IMR-90 (cell line): ENCODE measurements around the gene RNU5D-1. TPM values are rescaled to one million over a fixed set of nuclear protein-coding genes. Genes with fewer than 3 reads are reported as not detected.

Experiments used
- ATAC-seq: fragments of 200-7000 bp; cut with Tn5 transposase; 2 replicates; pipeline ENCODE4 v1.9.1; 2020; ENCODE audit warnings: low read depth, mild to moderate bottlenecking, moderate library complexity
- BruUV-seq: library from RNA; stranded (reverse); fragments of 400-500 nt; replicated peaks from 2 replicates; lab custom pipeline; 2021; lab: Mats Ljungman, UMichigan
- CTCF ChIA-PET: fragments of 300-600 bp; formaldehyde crosslinking; extraction: SDS; loops from one replicate; lab custom pipeline; 2021; ENCODE audit warnings: antibody characterized with exemption; lab: Yijun Ruan, JAX
- POLR2A ChIA-PET: fragments of 300-600 bp; sonication (Branson Sonifier 250); formaldehyde crosslinking; loops from one replicate; lab custom pipeline; 2022; ENCODE audit warnings: antibody characterized with exemption; ENCODE audit not compliant: unreplicated experiment; lab: Charles Lee
- DNase-seq: peaks from one replicate; pipeline ENCODE4 v3.0.0; 2013
- H2AFZ ChIP-seq: replicated peaks from 2 replicates; pipeline ENCODE3; 2013; ENCODE audit warnings: low read length, mild to moderate bottlenecking; ENCODE audit not compliant: poor library complexity
- H2AK5ac ChIP-seq: 2 replicates; pipeline ENCODE4 v1.6.1; 2013; ENCODE audit warnings: low read depth, low read length, inconsistent platforms
- H2AK9ac ChIP-seq: replicated peaks from 2 replicates; pipeline ENCODE3; 2013; ENCODE audit warnings: mild to moderate bottlenecking, low read depth, low read length, moderate library complexity; ENCODE audit not compliant: poor library complexity
- H2BK120ac ChIP-seq: 2 replicates; pipeline ENCODE4 v1.6.1; 2013; ENCODE audit warnings: low read depth, low read length, inconsistent platforms
- H2BK15ac ChIP-seq: 3 replicates; pipeline ENCODE4 v1.6.1; 2013; ENCODE audit warnings: low read depth, low read length, inconsistent platforms
- H2BK20ac ChIP-seq: 2 replicates; pipeline ENCODE4 v1.6.1; 2013; ENCODE audit warnings: low read depth, mild to moderate bottlenecking, inconsistent platforms, low read length, moderate library complexity
- H2BK5ac ChIP-seq: 2 replicates; pipeline ENCODE4 v1.6.1; 2013; ENCODE audit warnings: mild to moderate bottlenecking, low read depth, low read length, inconsistent platforms; ENCODE audit not compliant: poor library complexity, severe bottlenecking
- H3K14ac ChIP-seq: replicated peaks from 2 replicates; pipeline ENCODE4 v1.6.1; 2013; ENCODE audit warnings: low read depth, low read length, inconsistent platforms
- H3K18ac ChIP-seq: 2 replicates; pipeline ENCODE4 v1.6.1; 2013; ENCODE audit warnings: low read depth, low read length, control low read depth
- H3K23ac ChIP-seq: 2 replicates; pipeline ENCODE4 v1.6.1; 2013; ENCODE audit warnings: low read depth, low read length, inconsistent platforms
- H3K27ac ChIP-seq: 2 replicates; pipeline ENCODE4 v1.5.1; 2013; ENCODE audit warnings: mild to moderate bottlenecking, control low read depth, low read length; ENCODE audit not compliant: insufficient read depth
- H3K27me3 ChIP-seq: 2 replicates; pipeline ENCODE4 v1.6.1; 2013; ENCODE audit warnings: low read length; ENCODE audit not compliant: control insufficient read depth, insufficient read depth
- H3K36me3 ChIP-seq: 2 replicates; pipeline ENCODE4 v1.6.1; 2013; ENCODE audit warnings: low read length, mixed read lengths; ENCODE audit not compliant: control insufficient read depth, insufficient read depth
- H3K4ac ChIP-seq: 2 replicates; pipeline ENCODE4 v1.6.1; 2013; ENCODE audit warnings: low read depth, low read length, inconsistent platforms
- H3K4me1 ChIP-seq: 2 replicates; pipeline ENCODE4 v1.6.1; 2013; ENCODE audit warnings: low read length, mixed read lengths; ENCODE audit not compliant: control insufficient read depth, insufficient read depth
- H3K4me2 ChIP-seq: 2 replicates; pipeline ENCODE4 v1.6.1; 2013; ENCODE audit warnings: low read depth, mild to moderate bottlenecking, control low read depth, low read length, moderate library complexity
- H3K4me3 ChIP-seq: 2 replicates; pipeline ENCODE4 v1.5.1; 2013; ENCODE audit warnings: low read depth, mild to moderate bottlenecking, control low read depth, low read length, moderate library complexity; ENCODE audit not compliant: insufficient read depth
- H3K56ac ChIP-seq: 2 replicates; pipeline ENCODE4 v1.6.1; 2013; ENCODE audit warnings: low read length, inconsistent platforms; ENCODE audit not compliant: insufficient read depth; ENCODE audit errors: extremely low read depth
- H3K79me1 ChIP-seq, 2 experiments: 2 replicates each; pipeline ENCODE4 v1.6.1; 2013; ENCODE audit warnings: low read length in 2 of 2, inconsistent platforms in 1 of 2, low read depth in 1 of 2
- H3K9ac ChIP-seq: 2 replicates; pipeline ENCODE4 v1.6.1; 2013; ENCODE audit warnings: low read depth, low read length, control low read depth
- H3K9me1 ChIP-seq: 2 replicates; pipeline ENCODE4 v1.6.1; 2013; ENCODE audit warnings: low read length, inconsistent platforms; ENCODE audit not compliant: insufficient read depth
- H3K9me3 ChIP-seq: 2 replicates; pipeline ENCODE4 v1.6.1; 2013; ENCODE audit warnings: low read length; ENCODE audit not compliant: control insufficient read depth, insufficient read depth
- H4K20me1 ChIP-seq: 2 replicates; pipeline ENCODE4 v1.6.1; 2013; ENCODE audit warnings: low read length, inconsistent platforms; ENCODE audit not compliant: insufficient read depth
- H4K5ac ChIP-seq: 2 replicates; pipeline ENCODE4 v1.6.1; 2013; ENCODE audit warnings: mild to moderate bottlenecking, low read depth, low read length, control low read depth
- H4K8ac ChIP-seq, 2 experiments: 2 replicates each; pipeline ENCODE4 v1.6.1; 2013; ENCODE audit warnings: low read depth in 2 of 2, low read length in 2 of 2, control low read depth in 1 of 2, inconsistent platforms in 1 of 2
- H4K91ac ChIP-seq: 2 replicates; pipeline ENCODE4 v1.6.1; 2013; ENCODE audit warnings: low read depth, low read length, inconsistent platforms; ENCODE audit not compliant: insufficient read depth
- BHLHE40 ChIP-seq: fragments of 150-350 bp; IDR thresholded peaks from 2 replicates; pipeline ENCODE4 v1.6.1; 2016; ENCODE audit warnings: mild to moderate bottlenecking, low read depth, low read length
- CEBPB ChIP-seq: IDR thresholded peaks from 2 replicates; pipeline ENCODE4 v1.6.1; 2012; ENCODE audit warnings: low read depth, low read length, improper control_type of control experiment
- CHD1 ChIP-seq: IDR thresholded peaks from 2 replicates; pipeline ENCODE4 v1.6.1; 2012; ENCODE audit warnings: low read depth, low read length, improper control_type of control experiment
- CTCF ChIP-seq: conservative IDR thresholded peaks from 2 replicates; pipeline ENCODE4 v1.5.1; 2012; ENCODE audit warnings: mild to moderate bottlenecking, low read depth, low read length, improper control_type of control experiment
- ELK1 ChIP-seq: fragments of 150-350 bp; IDR thresholded peaks from 2 replicates; pipeline ENCODE4 v1.6.1; 2016; ENCODE audit warnings: low read depth, mild to moderate bottlenecking, low read length, moderate library complexity, borderline replicate concordance
- FOS ChIP-seq: fragments of 150-350 bp; IDR thresholded peaks from 2 replicates; pipeline ENCODE4 v1.6.1; 2016; ENCODE audit warnings: low read depth, low read length
- MAFK ChIP-seq: IDR thresholded peaks from 2 replicates; pipeline ENCODE4 v1.6.1; 2012; ENCODE audit warnings: low read depth, low read length, improper control_type of control experiment
- MAZ ChIP-seq: IDR thresholded peaks from 2 replicates; pipeline ENCODE4 v1.6.1; 2012; ENCODE audit warnings: low read depth, mild to moderate bottlenecking, low read length, improper control_type of control experiment, moderate library complexity, borderline replicate concordance
- MXI1 ChIP-seq: IDR thresholded peaks from 2 replicates; pipeline ENCODE4 v1.6.1; 2012; ENCODE audit warnings: low read depth, mild to moderate bottlenecking, low read length, moderate library complexity, borderline replicate concordance
- NFE2L2 ChIP-seq: fragments of 150-350 bp; IDR thresholded peaks from 2 replicates; pipeline ENCODE4 v1.6.1; 2016; ENCODE audit warnings: low read depth, mild to moderate bottlenecking, low read length
- POLR2A ChIP-seq: IDR thresholded peaks from 2 replicates; pipeline ENCODE4 v1.6.1; 2012; ENCODE audit warnings: mild to moderate bottlenecking, low read depth, low read length
- RCOR1 ChIP-seq: IDR thresholded peaks from 2 replicates; pipeline ENCODE4 v1.6.1; 2012; ENCODE audit warnings: mild to moderate bottlenecking, low read length, improper control_type of control experiment; ENCODE audit not compliant: insufficient replicate concordance
- SMC3 ChIP-seq: fragments of 150-350 bp; IDR thresholded peaks from 2 replicates; pipeline ENCODE4 v1.6.1; 2016; ENCODE audit warnings: low read depth, mild to moderate bottlenecking, antibody characterized with exemption, low read length, moderate library complexity
- WGBS, 2 experiments: methylation state at CpG; one replicate each; pipeline versions ENCODE4 v1.1.5 to v1.1.7; 2013; ENCODE audit warnings: missing lambda C conversion rate in 2 of 2; ENCODE audit not compliant: insufficient read length in 1 of 2; ENCODE audit errors: extremely low coverage in 2 of 2; 5-methylcytosine and 5-hydroxymethylcytosine counted together
- dilution Hi-C: fragments of 300-500 bp; cut with HindIII; formaldehyde crosslinking; loops from one replicate; pipeline ENCODE4 v1.14.3; 2018; ENCODE audit warnings: low sequenced_read_pairs; ENCODE audit not compliant: unreplicated experiment
- in situ Hi-C: fragments of 300-500 bp; cut with MboI; formaldehyde crosslinking; loops from 3 replicates; pipeline ENCODE4 v1.14.3; 2019; ENCODE audit warnings: low sequenced_read_pairs, inconsistent platforms, mixed read lengths
- intact Hi-C: fragments of 100-400 bp; cut with micrococcal nuclease; formaldehyde crosslinking; loops from 2 replicates; pipeline ENCODE4 v1.10.0; 2022
- polyA plus RNA-seq, 3 experiments: library from polyadenylated mRNA; depleted of rRNA; stranded (reverse); fragments of >200 nt; gene quantifications; 2 replicates each; pipeline ENCODE4 v1.2.3, GENCODE V29; 2012; ENCODE audit warnings: low replicate concordance in 1 of 3
- total RNA-seq: library from RNA; depleted of rRNA; stranded (reverse); fragments of >200 nt; gene quantifications from 2 replicates; pipeline ENCODE4 v1.2.3, GENCODE V29; 2012

RNU5D-1 gene
- total and polyA plus RNA-seq, 2 of the 4 experiments (the other 2 are of a cell fraction), result not detected

GRCh38 chr1:44723496-44724295, 7.3 kb downstream of the RNU5D-1 start:
- no peak overlapping the region for H3K23ac ChIP-seq
- H3K4ac ChIP-seq, result no peak overlapping the region
- BruUV-seq, result no TSS peak
- H2BK120ac ChIP-seq, result no peak overlapping the region
- dilution Hi-C loops (no loop called here), in situ Hi-C loops (no loop called here), intact Hi-C loops (no loop called here)
- ChIA-PET POLR2A (no interaction called here), CTCF (no interaction called here)
- H3K56ac ChIP-seq, result no peak overlapping the region
- H3K27ac ChIP-seq, result no peak overlapping the region
- no peak overlapping the region for H3K14ac ChIP-seq
- no peak overlapping the region for H4K91ac ChIP-seq
- H3K4me2 ChIP-seq, result no peak overlapping the region
- ATAC-seq (no peak), DNase-seq (no peak)
- no peaks in the 10 kb centered on the region for H3K9me3 ChIP-seq
- H2BK20ac ChIP-seq, result no peak overlapping the region
- H2AK5ac ChIP-seq, result peak overlapping the region; percentile 50
- H3K18ac ChIP-seq, result no peak overlapping the region
- no peak overlapping the region for H2AFZ ChIP-seq
- no peak overlapping the region for H3K9ac ChIP-seq
- H4K5ac ChIP-seq, result no peak overlapping the region
- no peaks in the 10 kb centered on the region for H4K20me1 ChIP-seq
- no peak overlapping the region for H2BK5ac ChIP-seq
- H4K8ac ChIP-seq, result no peak overlapping the region
- WGBS, 2 experiments, result 90% methylated on average over 13 of the region's 28 CpGs; no CpG with 5 or more reads in 1 of the 2 experiments
- peaks cover 6% of the 10 kb centered on the region; the same call in 1 of the 2 replicates for H3K9me1 ChIP-seq
- H3K36me3 ChIP-seq, result no peaks in the 10 kb centered on the region
- no peak overlapping the region for H2BK15ac ChIP-seq
- no peak overlapping the region for H3K4me3 ChIP-seq
- no peaks in the 10 kb centered on the region for H3K79me1 ChIP-seq
- no peaks in the 10 kb centered on the region for H3K27me3 ChIP-seq
- peak overlapping the region; percentile 42 for H2AK9ac ChIP-seq
- TF ChIP-seq CTCF, result no peak
- no peak for TF ChIP-seq SMC3
- no peak for TF ChIP-seq POLR2A
- no peak for TF ChIP-seq FOS
- no peak for TF ChIP-seq MAZ
- TF ChIP-seq MAFK, result no peak
- TF ChIP-seq CHD1, result no peak
- no peak for TF ChIP-seq BHLHE40
- no peak for TF ChIP-seq MXI1
- no peak for TF ChIP-seq RCOR1
- no peak for TF ChIP-seq ELK1
- no peak for TF ChIP-seq CEBPB
- TF ChIP-seq NFE2L2, result no peak
- H3K4me1 ChIP-seq, result peaks cover 2% of the 10 kb centered on the region; the same call in 1 of the 2 replicates
